ENCODE measurements around the gene ARHGEF1.

GRCh38 chr19:41903193-41903953, 20.4 kb downstream of the ARHGEF1 start:
- TF ChIP-seq CTCF (IDR thresholded peaks at IDR 0.05), result no peak
- no peak for TF ChIP-seq SIN3A (IDR thresholded peaks at IDR 0.05; ENCODE audit: borderline replicate concordance, insufficient read depth, low read depth, low read length)
- no peak for TF ChIP-seq POLR2AphosphoS5 (IDR thresholded peaks at IDR 0.05; ENCODE audit: low read depth, low read length)
- no peak for TF ChIP-seq TCF7L2 (IDR thresholded peaks at IDR 0.05; ENCODE audit: low read depth, low read length)

All from Panc1 (cell line).